GM12878 (cell line): ENCODE data around the gene NUMA1. TPM values are rescaled to one million over a fixed set of nuclear protein-coding genes. Genes with fewer than 3 reads are reported as not detected.
A peak's percentile ranks its signal among the peaks of the same experiment; 100 is the strongest.

Experiments used
- BACH1 ChIP-seq: fragments of 450-650 bp; IDR thresholded peaks from 2 replicates; pipeline ENCODE4 v1.6.1; 2017; ENCODE audit warnings: mild to moderate bottlenecking, borderline replicate concordance
- CBFB ChIP-seq: IDR thresholded peaks from 2 replicates; pipeline ENCODE4 v1.6.1; 2016; ENCODE audit warnings: antibody characterized with exemption, low read depth
- CBX3 ChIP-seq: fragments of 200-600 bp; sonication (generic); IDR thresholded peaks from 2 replicates; pipeline ENCODE4 v1.6.1; 2016; ENCODE audit warnings: low read depth, borderline replicate concordance
- CHD2 ChIP-seq: IDR thresholded peaks from 2 replicates; pipeline ENCODE4 v1.6.1; 2011; ENCODE audit warnings: low read depth, low read length, improper control_type of control experiment, borderline replicate concordance
- E2F8 ChIP-seq: fragments of 450-650 bp; IDR thresholded peaks from 2 replicates; pipeline ENCODE4 v1.6.1; 2018; ENCODE audit warnings: mild to moderate bottlenecking, low read depth, moderate library complexity; ENCODE audit not compliant: partially characterized antibody
- EP300 ChIP-seq, 2 experiments: fragments of 150-350 bp in 1 of 2; IDR thresholded peaks; 2 replicates each; pipeline ENCODE4 v1.6.1; 2011 to 2012; ENCODE audit warnings: low read depth in 2 of 2, low read length in 2 of 2, borderline replicate concordance in 1 of 2, improper control_type of control experiment in 1 of 2, inconsistent platforms in 1 of 2; ENCODE audit not compliant: control insufficient read depth in 1 of 2
- GATAD2B ChIP-seq: fragments of 450-650 bp; conservative IDR thresholded peaks from 2 replicates; pipeline ENCODE4 v1.6.1; 2017; ENCODE audit warnings: low read depth, mild to moderate bottlenecking, moderate library complexity
- IKZF2 ChIP-seq, 2 experiments: fragments of 450-650 bp; IDR thresholded peaks; 2 replicates each; pipeline ENCODE4 v1.6.1; 2017; ENCODE audit warnings: mild to moderate bottlenecking in 2 of 2, moderate library complexity in 2 of 2
- JUND ChIP-seq: IDR thresholded peaks from 2 replicates; pipeline ENCODE4 v1.6.1; 2012; ENCODE audit warnings: low read depth, mild to moderate bottlenecking, low read length, improper control_type of control experiment, moderate library complexity
- KAT2A ChIP-seq: conservative IDR thresholded peaks from 2 replicates; pipeline ENCODE4 v1.6.1; 2011; ENCODE audit warnings: low read depth, low read length; ENCODE audit not compliant: control insufficient read depth
- NFIC ChIP-seq: IDR thresholded peaks from 2 replicates; pipeline ENCODE4 v1.6.1; 2012; ENCODE audit warnings: low read depth, mild to moderate bottlenecking, inconsistent platforms, low read length, moderate library complexity
- POU2F2 ChIP-seq: IDR thresholded peaks from 3 replicates; pipeline ENCODE4 v1.6.1; 2011; ENCODE audit warnings: low read depth, mild to moderate bottlenecking, low read length, borderline replicate concordance
- PRDM15 ChIP-seq: fragments of 450-650 bp; formaldehyde crosslinking; IDR thresholded peaks from 2 replicates; pipeline ENCODE4 v1.4.0; 2020; ENCODE audit warnings: mild to moderate bottlenecking, moderate library complexity
- RELA ChIP-seq: fragments of 450-650 bp; IDR thresholded peaks from 2 replicates; pipeline ENCODE4 v1.8.0; 2014; ENCODE audit warnings: borderline replicate concordance; ENCODE audit not compliant: partially characterized antibody
- RELB ChIP-seq: fragments of 450-650 bp; IDR thresholded peaks from 2 replicates; pipeline ENCODE4 v1.6.1; 2017; ENCODE audit warnings: low read depth, mild to moderate bottlenecking, moderate library complexity
- RFX5 ChIP-seq: IDR thresholded peaks from 2 replicates; pipeline ENCODE4 v1.6.1; 2011; ENCODE audit warnings: low read depth, low read length, improper control_type of control experiment
- SIX5 ChIP-seq: IDR thresholded peaks from 2 replicates; pipeline ENCODE4 v1.6.1; 2011; ENCODE audit warnings: mild to moderate bottlenecking, low read depth, low read length, moderate library complexity; ENCODE audit not compliant: severe bottlenecking
- SMC3 ChIP-seq: IDR thresholded peaks from 2 replicates; pipeline ENCODE4 v1.6.1; 2011; ENCODE audit warnings: low read length, improper control_type of control experiment, borderline replicate concordance
- SREBF2 ChIP-seq: IDR thresholded peaks from 2 replicates; pipeline ENCODE4 v1.6.1; 2012; ENCODE audit warnings: mild to moderate bottlenecking, low read length
- USF2 ChIP-seq: IDR thresholded peaks from 2 replicates; pipeline ENCODE4 v1.6.1; 2011; ENCODE audit warnings: low read depth, low read length, improper control_type of control experiment, borderline replicate concordance
- polyA plus RNA-seq, 11 experiments: library from polyadenylated mRNA; depleted of rRNA in 4 of 11; unstranded in 6 of 11; stranded (reverse) in 5 of 11; fragments of >200 nt; fragmentation: Nextera tagmentation in 4 of 11; fragmentation: Illumina TruSeq in 1 of 11; extraction: Ambion mirVana in 4 of 11; extraction: Trizol in 1 of 11; gene quantifications; 1 replicate in 1 of 11; 2 replicates in 10 of 11; pipeline versions ENCODE4 v1.2.1 to v1.2.3, GENCODE V29; 2011 to 2016; ENCODE audit warnings: inconsistent platforms in 2 of 11, missing spikeins in 2 of 11, low read depth in 1 of 11
- total RNA-seq, 4 experiments: library from RNA; depleted of rRNA in 3 of 4; stranded (reverse); fragments of >200 nt in 3 of 4; fragmentation: Illumina TruSeq in 1 of 4; extraction: Trizol in 1 of 4; gene quantifications; 2 replicates each; pipeline versions ENCODE4 v1.2.1 to v1.2.3, GENCODE V29; 2013 to 2021

NUMA1 gene
- total and polyA plus RNA-seq, 10 of the 15 experiments (the other 5 are each of a cell fraction or from before 2014, with no cell fraction given): 5.5 to 111 (median 61.0) TPM

DNA sequence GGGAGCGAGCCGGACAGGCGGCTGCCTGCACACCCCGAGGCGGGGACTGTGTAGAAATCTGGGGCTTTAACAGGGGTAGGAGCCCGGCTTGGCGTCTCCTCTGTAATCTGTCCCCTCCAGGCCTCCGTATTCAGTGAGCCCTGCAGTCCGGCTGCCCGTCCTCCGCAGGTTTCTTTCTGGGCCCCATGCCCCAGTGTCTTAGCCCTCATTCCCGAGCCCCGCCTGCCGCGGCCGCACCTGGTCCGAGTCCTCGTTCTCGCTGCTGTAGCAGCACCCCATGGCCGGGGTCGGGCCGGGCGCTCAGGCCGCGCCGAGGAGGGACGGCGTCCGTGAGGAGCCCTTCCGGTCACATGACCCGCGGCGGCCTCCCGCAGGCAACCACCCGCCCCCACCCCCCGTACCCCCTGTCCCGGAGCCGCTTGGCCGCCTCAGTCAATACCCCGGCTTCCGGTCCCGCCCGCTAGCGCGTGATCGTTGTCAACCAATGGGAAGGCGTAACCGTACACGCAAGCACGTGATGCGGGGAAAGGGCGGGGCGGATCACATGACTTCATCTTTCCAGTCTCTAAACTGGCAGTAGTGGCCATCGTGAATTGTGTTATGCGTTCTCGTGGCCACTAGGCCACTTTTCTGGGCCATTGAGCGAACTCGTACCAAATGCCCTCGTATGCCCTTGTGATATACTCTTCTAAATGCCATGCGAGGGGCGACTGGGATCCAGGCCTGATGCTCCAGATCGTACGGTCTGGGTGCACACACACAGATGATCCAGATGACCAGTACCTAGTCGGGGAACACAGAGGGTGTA, 22.8 kb upstream of the NUMA1 start, which contains the start of gene LAMTOR1 (continued):
- TF ChIP-seq E2F8: peak; percentile 42
- peak; percentile 80 for TF ChIP-seq BACH1
- 0 out of 2 replicates have a peak, but pooled peaks have one; percentile 32 for TF ChIP-seq NFIC
- TF ChIP-seq PRDM15 (CRISPR knock-in tag): peak; percentile 60; the same call in 1 of the 2 replicates
- no peak; the same call in 1 of the 2 replicates for TF ChIP-seq CHD2
- peak in 1 of 2 experiments; percentile 28; a peak in 1 of 4 replicates for TF ChIP-seq IKZF2 (IDR thresholded peaks at IDR 0.05)
- TF ChIP-seq JUND: no peak
- peak; percentile 60 for TF ChIP-seq RELB
- TF ChIP-seq USF2: peak; percentile 98
- TF ChIP-seq CBX3: no peak
- no peak for TF ChIP-seq SREBF2
- peak; percentile 65 for TF ChIP-seq CBFB
- TF ChIP-seq RFX5: no peak
- TF ChIP-seq EP300 (IDR thresholded peaks at IDR 0.05; ENCODE audit: borderline replicate concordance in 1 of 2, control insufficient read depth in 1 of 2, low read depth in 2 of 2, low read length in 2 of 2): peak in 1 of 2 experiments; percentile 17; a peak in 1 of 4 replicates
- no peak; the same call in 2 of the 3 replicates for TF ChIP-seq POU2F2
- TF ChIP-seq SIX5: peak; percentile 25
- peak; percentile 14 for TF ChIP-seq RELA
- TF ChIP-seq GATAD2B: no peak
- TF ChIP-seq KAT2A: no peak
- TF ChIP-seq SMC3: no peak
